Motor neuron (in vitro differentiated cells): ENCODE measurements around the gene EGFLAM. TPM values are rescaled to one million over a fixed set of nuclear protein-coding genes. Genes with fewer than 3 reads are reported as not detected.

Source experiments
- ATAC-seq, 8 experiments: fragments of 200-7000 bp; cut with Tn5 transposase; replicated peaks in 6 of 8; 2 replicates each; pipeline ENCODE4 v1.8.0; 2021; ENCODE audit warnings: mild to moderate bottlenecking in 8 of 8, moderate library complexity in 8 of 8
- H3K27ac ChIP-seq, 2 donors: fragments of 250-450 bp; sonication (Bioruptor Pico); 2 replicates each; pipeline ENCODE4 v1.9.0; 2021; ENCODE audit warnings: antibody characterized with exemption in 2 of 2, mild to moderate bottlenecking in 2 of 2, moderate library complexity in 1 of 2
- H3K4me1 ChIP-seq, 2 donors: fragments of 250-450 bp; sonication (Bioruptor Pico); replicated peaks in 1 of 2; 2 replicates each; pipeline ENCODE4 v1.6.1; 2021; ENCODE audit warnings: antibody characterized with exemption in 2 of 2, mild to moderate bottlenecking in 2 of 2, moderate library complexity in 1 of 2
- H3K4me3 ChIP-seq, 5 donors: fragments of 250-450 bp; sonication (Bioruptor Pico); 2 replicates each; pipeline ENCODE4 v1.9.0; 2021; ENCODE audit warnings: antibody characterized with exemption in 5 of 5, mild to moderate bottlenecking in 5 of 5, moderate library complexity in 4 of 5
- WGBS, 10 experiments: fragments of 450-650 bp; shearing (Covaris generic); methylation state at CpG; one replicate each; pipeline ENCODE4 v1.0.0; 2022; 5-methylcytosine and 5-hydroxymethylcytosine counted together
- in situ Hi-C, 9 experiments: fragments of 400-800 bp; cut with MboI; loops; one replicate each; pipeline ENCODE4 v1.15.0; 2021; ENCODE audit warnings: low sequenced_read_pairs in 9 of 9, low pct_unique_long_range_greater_than_20kb in 2 of 9; ENCODE audit not compliant: unreplicated experiment in 9 of 9
- total RNA-seq, 8 experiments: library from RNA; unstranded; fragments of 300-600 nt; gene quantifications; 2 replicates each; pipeline versions ENCODE4 v1.2.3 to v1.2.4, GENCODE V29; 2022

The EGFLAM gene
- total RNA-seq, 8 experiments from 2014 or later, result 0.65 to 30.2 (median 1.6) TPM

GRCh38 chr5:38342261-38342660 lies 83.9 kb downstream of the EGFLAM start:
- Histone ChIP-seq H3K27ac (no peak overlapping the region), H3K4me3 (no peak overlapping the region), H3K4me1 (no peaks in the 10 kb centered on the region)
- ATAC-seq, result no peak
- in situ Hi-C loops, result no loop called here
- 56 to 89% (median 80%) methylated on average over 1 to 2 of the region's 2 CpGs; no CpG with 5 or more reads in 3 of the 10 experiments for WGBS, 10 experiments

- Histone ChIP-seq H3K27ac (no peak overlapping the region), H3K4me1 (no peaks in the 10 kb centered on the region), H3K4me3 (no peak overlapping the region)
- in situ Hi-C loops, result no loop called here
- no peak for ATAC-seq
- WGBS, 10 experiments, result 68 to 92% (median 78%) methylated on average over 2 to 4 of the region's 4 CpGs; no CpG with 5 or more reads in 1 of the 10 experiments
Observed at GRCh38 chr5:38344891-38345290, 86.5 kb downstream of the EGFLAM start.

- ATAC-seq, result no peak
- H3K27ac ChIP-seq, result no peak overlapping the region
- no CpG with 5 or more reads among the region's 2 CpGs for WGBS, 10 experiments
- no peak overlapping the region for H3K4me3 ChIP-seq
- in situ Hi-C loops, result no loop called here
- H3K4me1 ChIP-seq, result no peaks in the 10 kb centered on the region
Observed at GRCh38 chr5:38346593-38346992, 88.2 kb downstream of the EGFLAM start.

- ATAC-seq, result peak in 2 of 8 experiments; percentile 57 to 68
- 38 to 100% (median 86%) methylated on average over 1 to 6 of the region's 6 CpGs; no CpG with 5 or more reads in 1 of the 10 experiments for WGBS, 10 experiments
- H3K27ac ChIP-seq, result no peak overlapping the region
- no peak overlapping the region for H3K4me3 ChIP-seq
- H3K4me1 ChIP-seq, result no peaks in the 10 kb centered on the region
- in situ Hi-C loops, result no loop called here
Observed at GRCh38 chr5:38347040-38347763, 88.8 kb downstream of the EGFLAM start.

- in situ Hi-C loops, result no loop called here
- Histone ChIP-seq H3K4me1 (no peaks in the 10 kb centered on the region), H3K4me3 (no peak overlapping the region), H3K27ac (no peak overlapping the region)
- no peak for ATAC-seq
- WGBS, 10 experiments, result 0 to 100% (median 50%) methylated on average over 1 of the region's 1 CpG; no CpG with 5 or more reads in 5 of the 10 experiments
Observed at GRCh38 chr5:38347896-38348295, 89.5 kb downstream of the EGFLAM start.

- H3K4me3 ChIP-seq, result no peak overlapping the region
- WGBS, 10 experiments, result 63 to 100% (median 90%) methylated on average over 1 to 9 of the region's 11 CpGs
- H3K27ac ChIP-seq, result no peak overlapping the region
- ATAC-seq, result no peak
- no peaks in the 10 kb centered on the region for H3K4me1 ChIP-seq
- in situ Hi-C loops, result no loop called here
Observed at GRCh38 chr5:38360323-38361061, 102.1 kb downstream of the EGFLAM start.

- no peak for ATAC-seq
- no peak overlapping the region for H3K27ac ChIP-seq
- no peak overlapping the region for H3K4me3 ChIP-seq
- peaks cover 0 to 4% of the 10 kb centered on the region in 2 donors for H3K4me1 ChIP-seq
- in situ Hi-C loops, result no loop called here
- 73 to 100% (median 86%) methylated on average over 2 to 3 of the region's 3 CpGs; no CpG with 5 or more reads in 3 of the 10 experiments for WGBS, 10 experiments
Observed at GRCh38 chr5:38362713-38363112, 104.4 kb downstream of the EGFLAM start.

- in situ Hi-C loops, result no loop called here
- Histone ChIP-seq H3K27ac (no peak overlapping the region), H3K4me3 (no peak overlapping the region), H3K4me1 (peaks cover 0 to 4% of the 10 kb centered on the region in 2 donors)
- no peak for ATAC-seq
- 17 to 100% (median 83%) methylated on average over 1 to 2 of the region's 2 CpGs; no CpG with 5 or more reads in 1 of the 10 experiments for WGBS, 10 experiments
Observed at GRCh38 chr5:38364825-38365224, 106.5 kb downstream of the EGFLAM start.

GRCh38 chr5:38367410-38367809 lies 109.1 kb downstream of the EGFLAM start:
- WGBS, 10 experiments, result 0 to 67% (median 36%) methylated on average over 1 to 3 of the region's 3 CpGs; no CpG with 5 or more reads in 4 of the 10 experiments
- peaks cover 0 to 4% of the 10 kb centered on the region in 2 donors for H3K4me1 ChIP-seq
- H3K27ac ChIP-seq, result no peak overlapping the region
- peak in 1 of 8 experiments; percentile 39 for ATAC-seq
- in situ Hi-C loops, result no loop called here
- no peak overlapping the region for H3K4me3 ChIP-seq

- in situ Hi-C loops, result no loop called here
- Histone ChIP-seq H3K4me1 (peaks cover 0 to 4% of the 10 kb centered on the region in 2 donors), H3K27ac (no peak overlapping the region), H3K4me3 (no peak overlapping the region)
- WGBS, 10 experiments, result 31 to 88% (median 66%) methylated on average over 1 to 5 of the region's 5 CpGs
- no peak for ATAC-seq
Observed at GRCh38 chr5:38367966-38368365, 109.6 kb downstream of the EGFLAM start.

- H3K27ac ChIP-seq, result no peak overlapping the region
- in situ Hi-C loops, result no loop called here
- H3K4me3 ChIP-seq, result no peak overlapping the region
- H3K4me1 ChIP-seq, result peaks cover 0 to 4% of the 10 kb centered on the region in 2 donors
- ATAC-seq, result peak in 1 of 8 experiments; percentile 10
- WGBS, 10 experiments, result 5 to 100% (median 53%) methylated on average over 1 to 5 of the region's 5 CpGs; no CpG with 5 or more reads in 1 of the 10 experiments
Observed at GRCh38 chr5:38369692-38370091, 111.3 kb downstream of the EGFLAM start.

- WGBS, 10 experiments, result 70 to 96% (median 80%) methylated on average over 1 to 10 of the region's 11 CpGs; no CpG with 5 or more reads in 1 of the 10 experiments
- Histone ChIP-seq H3K27ac (no peak overlapping the region), H3K4me3 (no peak overlapping the region), H3K4me1 (peaks cover 0 to 4% of the 10 kb centered on the region in 2 donors)
- in situ Hi-C loops, result no loop called here
- no peak for ATAC-seq
Observed at GRCh38 chr5:38370358-38371100, 112.2 kb downstream of the EGFLAM start.

- Histone ChIP-seq H3K4me1 (peaks cover 0 to 4% of the 10 kb centered on the region in 2 donors), H3K4me3 (no peak overlapping the region), H3K27ac (no peak overlapping the region)
- WGBS, 10 experiments, result 40 to 100% (median 88%) methylated on average over 1 to 8 of the region's 8 CpGs
- no peak for ATAC-seq
- in situ Hi-C loops, result no loop called here
Observed at GRCh38 chr5:38371596-38371995, 113.2 kb downstream of the EGFLAM start.
